Tibial nerve (tissue), 4 donors: ENCODE measurements around the gene HOXB5. TPM values are rescaled to one million over a fixed set of nuclear protein-coding genes. Genes with fewer than 3 reads are reported as not detected.

Source experiments
- DNase-seq, 2 donors: peaks; one replicate each; pipeline ENCODE4 v3.0.0-alpha.2; 2019; ENCODE audit warnings: low spot score in 2 of 2
- H3K27ac ChIP-seq, 4 donors: fragments of 200-600 bp; sonication (generic) in 3 of 4; one replicate each; pipeline ENCODE4 v1.5.1; 2017 to 2019; ENCODE audit warnings: mild to moderate bottlenecking in 1 of 4
- H3K27me3 ChIP-seq, 2 donors: fragments of 200-600 bp; sonication (generic) in 1 of 2; one replicate each; pipeline versions ENCODE4 v1.5.1 to v1.6.0; 2017 to 2019
- H3K36me3 ChIP-seq, 3 donors: fragments of 200-600 bp; sonication (generic); one replicate each; pipeline ENCODE4 v1.5.1; 2018 to 2019
- H3K4me1 ChIP-seq, 4 donors: fragments of 200-600 bp; sonication (generic) in 3 of 4; one replicate each; pipeline ENCODE4 v1.5.1; 2017 to 2019
- H3K4me3 ChIP-seq, 4 donors: fragments of 200-600 bp; sonication (generic) in 3 of 4; one replicate each; pipeline ENCODE4 v1.5.1; 2017 to 2019; ENCODE audit warnings: mild to moderate bottlenecking in 1 of 4, moderate library complexity in 1 of 4
- H3K9me3 ChIP-seq, 4 donors: fragments of 200-600 bp; sonication (generic) in 3 of 4; one replicate each; pipeline ENCODE4 v1.5.1; 2017 to 2019
- EP300 ChIP-seq, 2 donors: sonication (generic); formaldehyde crosslinking; IDR thresholded peaks; one replicate each; pipeline ENCODE4 v1.6.1; 2017; ENCODE audit warnings: antibody characterized with exemption in 2 of 2, mild to moderate bottlenecking in 1 of 2
- POLR2A ChIP-seq, 2 donors: fragments of 450-650 bp; IDR thresholded peaks; one replicate each; pipeline ENCODE4 v1.6.1; 2017; ENCODE audit warnings: antibody characterized with exemption in 2 of 2, mild to moderate bottlenecking in 2 of 2, moderate library complexity in 2 of 2
- WGBS, 2 donors: methylation state at CpG; one replicate each; pipeline ENCODE4 v1.1.5; 2018; 5-methylcytosine and 5-hydroxymethylcytosine counted together
- total RNA-seq, 4 donors: library from RNA; depleted of rRNA; stranded (reverse); fragments of >200 nt; gene quantifications; one replicate each; pipeline ENCODE4 v1.1.0, GENCODE V29; 2016
- TF ChIP-seq, protein P1 (sequence below), 5 experiments: fragments of 200-600 bp in 3 of 5; fragments of 450-650 bp in 2 of 5; sonication (generic) in 3 of 5; IDR thresholded peaks; one replicate each; pipeline ENCODE4 v1.5.1; 2016 to 2019; ENCODE audit warnings: antibody characterized with exemption in 5 of 5, mild to moderate bottlenecking in 3 of 5, moderate library complexity in 2 of 5

HOXB5 gene
- total RNA-seq, 4 donors from 2014 or later = 1.6 to 1.8 TPM; not detected in 2

DNA sequence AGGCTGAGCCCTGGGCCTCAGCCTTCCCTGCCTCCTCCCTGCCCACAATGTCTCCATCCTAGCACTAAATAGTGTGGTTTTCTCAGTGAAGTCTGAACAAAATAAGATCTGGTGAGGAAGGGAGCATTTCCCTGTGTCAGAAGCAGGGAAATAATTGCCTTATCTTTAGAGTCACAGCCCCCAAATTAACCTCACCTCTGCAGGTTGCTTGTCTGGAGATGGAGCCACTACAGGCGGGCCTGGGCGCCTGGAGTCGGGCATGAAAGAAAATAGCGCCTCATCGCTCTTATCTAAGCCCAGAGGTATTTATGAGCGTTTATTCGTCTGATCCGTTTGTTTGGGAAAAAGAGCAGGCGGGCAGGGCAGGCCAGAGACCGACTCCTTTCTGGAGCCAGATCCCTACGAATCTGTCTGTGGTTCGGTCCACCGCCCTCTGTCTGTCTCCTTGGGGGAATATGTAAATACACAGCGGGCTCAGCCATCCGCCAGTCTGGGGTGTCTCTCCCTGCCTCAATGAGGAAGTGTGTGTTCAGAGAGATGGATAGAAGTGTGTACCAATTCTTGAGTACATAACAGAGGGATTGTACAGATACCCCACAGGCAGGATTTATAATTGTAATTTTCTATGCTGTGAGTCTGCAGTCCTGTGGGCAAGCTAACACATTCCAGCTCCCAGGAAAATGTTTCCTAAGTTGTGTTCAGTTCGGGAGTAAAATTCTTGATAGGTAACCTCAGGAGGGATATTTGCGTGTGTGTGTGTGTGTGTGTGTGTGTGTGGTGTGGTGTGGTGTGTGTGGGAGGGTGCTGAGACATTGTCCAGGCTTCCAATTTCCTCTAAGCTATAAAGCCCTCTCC is 6.9 kb upstream of the HOXB5 start:
- H3K36me3 ChIP-seq = no peaks in the 10 kb centered on the region
- DNase-seq = no peak
- 64 to 66% methylated on average over 17 of the region's 17 CpGs for WGBS, 2 donors
- H3K27me3 ChIP-seq = peaks cover 0 to 100% of the 10 kb centered on the region in 2 donors
- H3K27ac ChIP-seq = no peak overlapping the region
- TF ChIP-seq POLR2A (IDR thresholded peaks at IDR 0.05) (no peak), EP300 (IDR thresholded peaks at IDR 0.05) (no peak)
- TF ChIP-seq, protein P1, sequence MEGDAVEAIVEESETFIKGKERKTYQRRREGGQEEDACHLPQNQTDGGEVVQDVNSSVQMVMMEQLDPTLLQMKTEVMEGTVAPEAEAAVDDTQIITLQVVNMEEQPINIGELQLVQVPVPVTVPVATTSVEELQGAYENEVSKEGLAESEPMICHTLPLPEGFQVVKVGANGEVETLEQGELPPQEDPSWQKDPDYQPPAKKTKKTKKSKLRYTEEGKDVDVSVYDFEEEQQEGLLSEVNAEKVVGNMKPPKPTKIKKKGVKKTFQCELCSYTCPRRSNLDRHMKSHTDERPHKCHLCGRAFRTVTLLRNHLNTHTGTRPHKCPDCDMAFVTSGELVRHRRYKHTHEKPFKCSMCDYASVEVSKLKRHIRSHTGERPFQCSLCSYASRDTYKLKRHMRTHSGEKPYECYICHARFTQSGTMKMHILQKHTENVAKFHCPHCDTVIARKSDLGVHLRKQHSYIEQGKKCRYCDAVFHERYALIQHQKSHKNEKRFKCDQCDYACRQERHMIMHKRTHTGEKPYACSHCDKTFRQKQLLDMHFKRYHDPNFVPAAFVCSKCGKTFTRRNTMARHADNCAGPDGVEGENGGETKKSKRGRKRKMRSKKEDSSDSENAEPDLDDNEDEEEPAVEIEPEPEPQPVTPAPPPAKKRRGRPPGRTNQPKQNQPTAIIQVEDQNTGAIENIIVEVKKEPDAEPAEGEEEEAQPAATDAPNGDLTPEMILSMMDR (IDR thresholded peaks at IDR 0.05) = no peak
- no peak overlapping the region for H3K4me3 ChIP-seq
- peaks cover 0 to 13% (median 0%) of the 10 kb centered on the region in 4 donors for H3K9me3 ChIP-seq
- peaks cover 0 to 45% (median 15%) of the 10 kb centered on the region in 4 donors for H3K4me1 ChIP-seq

DNA sequence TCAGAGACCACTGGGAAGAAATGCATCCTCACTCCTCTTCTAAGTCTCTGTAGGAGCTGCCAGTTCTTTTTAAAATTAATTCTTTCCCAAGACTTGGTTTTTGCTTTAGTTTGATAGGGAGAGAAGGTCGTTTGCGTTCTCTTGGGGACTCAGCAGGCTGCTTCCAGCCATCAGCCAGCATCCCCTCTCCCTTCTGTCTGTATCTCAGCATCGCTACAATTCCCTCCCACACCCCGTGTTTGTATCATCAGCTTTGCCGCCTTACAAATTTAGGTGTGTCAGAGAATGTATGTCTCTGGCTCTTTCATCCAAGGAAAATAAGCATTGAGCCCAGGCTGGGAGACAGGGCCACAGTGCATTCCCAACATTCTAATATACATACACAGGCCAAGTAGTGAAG is 5.8 kb upstream of the HOXB5 start:
- Histone ChIP-seq H3K9me3 (peaks cover 0 to 13% (median 0%) of the 10 kb centered on the region in 4 donors), H3K36me3 (no peaks in the 10 kb centered on the region), H3K27ac (no peak overlapping the region), H3K4me1 (peaks cover 0 to 45% (median 15%) of the 10 kb centered on the region in 4 donors), H3K27me3 (peaks cover 0 to 100% of the 10 kb centered on the region in 2 donors), H3K4me3 (no peak overlapping the region)
- no peak for TF ChIP-seq POLR2A (IDR thresholded peaks at IDR 0.05)
- DNase-seq = no peak
- WGBS, 2 donors = 61 to 72% methylated on average over 5 of the region's 5 CpGs

GRCh38 chr17:48598736-48599135 is 5.2 kb upstream of the HOXB5 start:
- H3K4me3 ChIP-seq = no peak overlapping the region
- peaks cover 0 to 100% of the 10 kb centered on the region in 2 donors for H3K27me3 ChIP-seq
- DNase-seq = no peak
- H3K9me3 ChIP-seq = peaks cover 0 to 10% (median 0%) of the 10 kb centered on the region in 4 donors
- H3K27ac ChIP-seq = peak overlapping the region in 1 of 4 donors; percentile 71
- WGBS, 2 donors = 35 to 56% methylated on average over 7 of the region's 7 CpGs
- peaks cover 0 to 49% (median 17%) of the 10 kb centered on the region in 4 donors for H3K4me1 ChIP-seq
- TF ChIP-seq EP300 (IDR thresholded peaks at IDR 0.05) = no peak
- no peak for TF ChIP-seq POLR2A (IDR thresholded peaks at IDR 0.05)
- TF ChIP-seq, protein P1 (IDR thresholded peaks at IDR 0.05) = no peak
- H3K36me3 ChIP-seq = no peaks in the 10 kb centered on the region

DNA sequence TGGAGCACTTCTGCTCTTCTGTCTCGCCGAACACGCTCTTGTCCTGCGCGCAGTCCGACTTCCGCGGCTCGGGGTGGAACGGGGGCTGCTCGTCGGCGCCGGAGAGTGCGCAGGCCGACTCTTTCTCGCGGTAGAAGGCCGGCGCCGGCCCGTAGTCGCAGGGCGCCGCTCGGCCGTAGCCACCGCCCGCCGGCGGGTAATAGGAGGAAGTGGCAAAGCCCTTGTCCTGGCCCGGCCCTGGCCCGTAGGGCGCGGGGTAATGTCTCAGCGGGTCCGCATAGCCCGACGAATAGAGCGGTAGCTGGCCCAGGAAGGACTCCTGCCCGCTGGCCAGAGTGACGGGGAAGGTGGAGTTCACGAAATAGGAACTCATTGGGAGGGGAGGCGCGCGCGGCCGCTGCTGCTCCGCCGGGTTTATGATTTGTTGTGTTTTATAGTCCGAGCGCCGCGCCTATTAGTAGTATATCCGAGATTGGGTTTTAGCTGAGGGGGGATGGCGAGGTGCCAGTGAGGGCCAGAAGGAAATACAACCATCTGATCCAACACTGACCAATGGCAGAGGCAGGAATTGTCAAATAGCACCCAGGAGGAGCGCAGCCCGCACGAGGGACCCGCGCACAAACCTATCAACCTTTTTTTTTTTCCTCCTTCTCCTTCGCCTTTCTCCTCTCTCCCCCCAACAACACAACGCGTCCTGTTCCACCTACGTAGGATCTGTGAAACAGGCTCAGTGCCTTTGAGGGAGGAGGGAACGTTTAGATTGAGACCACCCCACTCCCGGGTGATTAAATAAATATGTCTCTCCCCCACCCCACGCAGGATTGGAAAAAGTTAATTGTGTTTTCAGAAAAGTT is 4.4 kb upstream of the HOXB5 start:
- Histone ChIP-seq H3K27ac (peak overlapping the region in 2 of 4 donors; percentile 71), H3K27me3 (peaks cover 0 to 100% of the 10 kb centered on the region in 2 donors), H3K4me3 (peak overlapping the region; percentile 4 to 54 (median 30)), H3K9me3 (peaks cover 0 to 3% (median 0%) of the 10 kb centered on the region in 4 donors), H3K4me1 (peaks cover 0 to 53% (median 19%) of the 10 kb centered on the region in 4 donors), H3K36me3 (no peaks in the 10 kb centered on the region)
- TF ChIP-seq EP300 (IDR thresholded peaks at IDR 0.05) = no peak
- no peak for DNase-seq
- 1% methylated on average over 62 to 65 of the region's 68 CpGs for WGBS, 2 donors

DNA sequence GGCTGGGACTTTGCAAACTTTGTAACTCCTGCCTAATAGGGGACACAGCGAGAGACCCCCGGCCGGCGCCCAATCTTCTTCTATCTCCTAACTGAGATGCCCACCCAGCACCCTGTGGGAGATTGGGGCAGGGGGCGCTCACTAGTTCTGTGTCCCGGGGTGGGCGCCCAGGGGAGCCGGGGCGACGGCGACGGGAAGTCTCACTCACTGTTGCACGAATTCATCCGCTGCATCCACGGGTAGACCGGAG is 3.9 kb upstream of the HOXB5 start:
- TF ChIP-seq, protein P1 (IDR thresholded peaks at IDR 0.05) = no peak
- no peak for TF ChIP-seq EP300 (IDR thresholded peaks at IDR 0.05)
- no peak for TF ChIP-seq POLR2A (IDR thresholded peaks at IDR 0.05)
- Histone ChIP-seq H3K9me3 (no peaks in the 10 kb centered on the region), H3K4me3 (peak overlapping the region; percentile 4 to 54 (median 30)), H3K36me3 (no peaks in the 10 kb centered on the region), H3K27ac (peak overlapping the region in 2 of 4 donors; percentile 71), H3K27me3 (peaks cover 0 to 100% of the 10 kb centered on the region in 2 donors), H3K4me1 (peaks cover 0 to 53% (median 19%) of the 10 kb centered on the region in 4 donors)
- no peak for DNase-seq
- WGBS, 2 donors = 6 to 8% methylated on average over 16 of the region's 16 CpGs
